ENCODE results near the gene ZNF77. TPM values are rescaled to one million over a fixed set of nuclear protein-coding genes. Genes with fewer than 3 reads are reported as not detected.

ZNF77 gene
- total and polyA plus RNA-seq, 4 donors = 0.90 to 3.5 (median 1.9) TPM

DNA sequence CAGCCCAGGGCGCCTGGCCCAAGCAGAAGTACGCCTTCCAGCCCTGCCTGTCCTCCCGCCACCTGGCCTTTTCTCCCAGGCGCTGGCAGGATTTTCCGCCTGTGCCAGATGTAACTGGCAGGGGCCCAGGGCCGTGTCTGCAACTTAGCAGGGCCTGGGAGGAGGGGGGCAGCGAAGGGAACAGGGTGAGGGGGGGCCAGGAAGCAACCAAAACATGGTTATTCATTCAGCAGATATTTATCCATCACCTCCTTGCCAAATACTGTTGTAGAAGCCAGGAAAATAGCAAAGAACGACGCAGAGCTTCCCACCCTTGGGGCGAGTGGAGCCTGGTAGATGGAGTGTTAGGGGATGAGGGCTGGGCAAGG lies 38.2 kb upstream of the ZNF77 start:
- Histone ChIP-seq H3K4me3 (ENCODE audit: low read depth in 1 of 3, low read length in 3 of 3) (no peak overlapping the region), H3K36me3 (ENCODE audit: control insufficient read depth in 4 of 4, insufficient read depth in 3 of 4, low read depth in 1 of 4, low read length in 3 of 4) (no peaks in the 10 kb centered on the region), H3K27ac (ENCODE audit: low read depth in 1 of 2, low read length in 2 of 2) (peak overlapping the region; percentile 54 to 70), H3K9me3 (ENCODE audit: control insufficient read depth in 4 of 4, low read length in 3 of 4) (no peaks in the 10 kb centered on the region), H3K9ac (ENCODE audit: low read depth in 1 of 2, low read length in 2 of 2) (no peak overlapping the region), H3K27me3 (ENCODE audit: control insufficient read depth in 4 of 4, insufficient read depth in 4 of 4, low read length in 3 of 4) (no peaks in the 10 kb centered on the region), H3K4me1 (ENCODE audit: control insufficient read depth in 4 of 4, insufficient read depth in 4 of 4, low read length in 3 of 4) (peaks cover 5 to 16% (median 12%) of the 10 kb centered on the region in 4 donors)
- whole genome bisulfite sequencing = 12% methylated on average over 10 of the region's 10 CpGs
- TF ChIP-seq HNF4G (IDR thresholded peaks at IDR 0.05) = no peak
- TF ChIP-seq SP1 (IDR thresholded peaks at IDR 0.05) = peak; percentile 35
- TF ChIP-seq NR2F2 (IDR thresholded peaks at IDR 0.05) = peak; percentile 41
- no peak for DNase-seq (ENCODE audit: low spot score)

DNA sequence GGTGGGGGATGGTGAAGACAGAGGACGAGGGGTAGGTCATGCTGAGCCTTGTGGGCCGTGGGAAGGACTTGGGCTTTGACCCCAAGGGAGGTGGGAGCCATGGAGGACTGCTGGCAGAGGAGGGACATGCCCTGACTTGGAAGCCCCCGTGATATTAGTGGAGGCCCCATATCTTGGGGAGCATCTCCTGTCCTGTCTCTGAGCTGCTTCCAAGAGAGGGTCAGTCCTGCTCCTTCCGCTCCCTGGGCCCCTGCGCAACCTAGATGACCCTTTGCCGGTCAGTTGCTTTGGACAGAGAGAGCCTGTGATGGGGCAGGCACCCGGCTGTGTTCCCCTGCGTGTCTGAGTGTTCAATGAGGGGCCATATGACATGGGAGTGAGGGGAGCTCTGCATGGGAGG lies 37.8 kb upstream of the ZNF77 start:
- Histone ChIP-seq H3K9ac (ENCODE audit: low read depth in 1 of 2, low read length in 2 of 2) (no peak overlapping the region), H3K27me3 (ENCODE audit: control insufficient read depth in 4 of 4, insufficient read depth in 4 of 4, low read length in 3 of 4) (no peaks in the 10 kb centered on the region), H3K9me3 (ENCODE audit: control insufficient read depth in 4 of 4, low read length in 3 of 4) (no peaks in the 10 kb centered on the region), H3K36me3 (ENCODE audit: control insufficient read depth in 4 of 4, insufficient read depth in 3 of 4, low read depth in 1 of 4, low read length in 3 of 4) (no peaks in the 10 kb centered on the region), H3K27ac (ENCODE audit: low read depth in 1 of 2, low read length in 2 of 2) (peak overlapping the region; percentile 54 to 70), H3K4me3 (ENCODE audit: low read depth in 1 of 3, low read length in 3 of 3) (no peak overlapping the region), H3K4me1 (ENCODE audit: control insufficient read depth in 4 of 4, insufficient read depth in 4 of 4, low read length in 3 of 4) (peaks cover 8 to 20% (median 15%) of the 10 kb centered on the region in 4 donors)
- TF ChIP-seq NR2F2 (IDR thresholded peaks at IDR 0.05) (peak; percentile 61), TAF1 (conservative IDR thresholded peaks at IDR 0.05) (no peak)
- TF ChIP-seq, protein P1, sequence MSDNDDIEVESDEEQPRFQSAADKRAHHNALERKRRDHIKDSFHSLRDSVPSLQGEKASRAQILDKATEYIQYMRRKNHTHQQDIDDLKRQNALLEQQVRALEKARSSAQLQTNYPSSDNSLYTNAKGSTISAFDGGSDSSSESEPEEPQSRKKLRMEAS (IDR thresholded peaks at IDR 0.05) = no peak
- TF ChIP-seq, protein P2, sequence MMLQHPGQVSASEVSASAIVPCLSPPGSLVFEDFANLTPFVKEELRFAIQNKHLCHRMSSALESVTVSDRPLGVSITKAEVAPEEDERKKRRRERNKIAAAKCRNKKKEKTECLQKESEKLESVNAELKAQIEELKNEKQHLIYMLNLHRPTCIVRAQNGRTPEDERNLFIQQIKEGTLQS (IDR thresholded peaks at IDR 0.05) = no peak
- DNase-seq (ENCODE audit: low spot score) = no peak
- 57% methylated on average over 8 of the region's 8 CpGs for WGBS

DNA sequence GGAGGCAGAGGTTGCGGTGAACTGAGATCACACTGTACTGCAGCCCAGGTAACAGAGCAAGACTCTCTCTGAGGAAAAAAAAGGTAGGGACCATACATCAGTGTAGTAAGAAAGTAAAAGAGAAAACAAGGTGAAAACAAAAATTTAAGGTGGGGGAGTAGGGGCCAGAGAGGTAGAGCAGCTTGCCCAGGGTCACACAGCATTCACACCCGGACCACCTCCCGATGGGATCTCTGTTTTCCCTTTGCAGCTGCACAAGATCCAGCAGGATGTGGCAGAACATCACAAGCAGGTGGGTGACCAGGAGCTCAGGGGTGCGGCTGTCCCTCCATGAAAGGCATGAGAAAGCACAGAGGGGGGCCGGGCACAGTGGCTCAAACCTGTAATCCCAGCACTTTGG lies 37.1 kb upstream of the ZNF77 start:
- TF ChIP-seq, protein P2 (IDR thresholded peaks at IDR 0.05) = no peak
- TF ChIP-seq EGR1 (IDR thresholded peaks at IDR 0.05; ENCODE audit: low read depth in 2 of 2) (no peak), FOXA2 (IDR thresholded peaks at IDR 0.05) (no peak), HNF4A (conservative IDR thresholded peaks at IDR 0.05) (no peak), YY1 (IDR thresholded peaks at IDR 0.05) (no peak), FOXA1 (IDR thresholded peaks at IDR 0.05) (no peak)
- TF ChIP-seq, protein P3, sequence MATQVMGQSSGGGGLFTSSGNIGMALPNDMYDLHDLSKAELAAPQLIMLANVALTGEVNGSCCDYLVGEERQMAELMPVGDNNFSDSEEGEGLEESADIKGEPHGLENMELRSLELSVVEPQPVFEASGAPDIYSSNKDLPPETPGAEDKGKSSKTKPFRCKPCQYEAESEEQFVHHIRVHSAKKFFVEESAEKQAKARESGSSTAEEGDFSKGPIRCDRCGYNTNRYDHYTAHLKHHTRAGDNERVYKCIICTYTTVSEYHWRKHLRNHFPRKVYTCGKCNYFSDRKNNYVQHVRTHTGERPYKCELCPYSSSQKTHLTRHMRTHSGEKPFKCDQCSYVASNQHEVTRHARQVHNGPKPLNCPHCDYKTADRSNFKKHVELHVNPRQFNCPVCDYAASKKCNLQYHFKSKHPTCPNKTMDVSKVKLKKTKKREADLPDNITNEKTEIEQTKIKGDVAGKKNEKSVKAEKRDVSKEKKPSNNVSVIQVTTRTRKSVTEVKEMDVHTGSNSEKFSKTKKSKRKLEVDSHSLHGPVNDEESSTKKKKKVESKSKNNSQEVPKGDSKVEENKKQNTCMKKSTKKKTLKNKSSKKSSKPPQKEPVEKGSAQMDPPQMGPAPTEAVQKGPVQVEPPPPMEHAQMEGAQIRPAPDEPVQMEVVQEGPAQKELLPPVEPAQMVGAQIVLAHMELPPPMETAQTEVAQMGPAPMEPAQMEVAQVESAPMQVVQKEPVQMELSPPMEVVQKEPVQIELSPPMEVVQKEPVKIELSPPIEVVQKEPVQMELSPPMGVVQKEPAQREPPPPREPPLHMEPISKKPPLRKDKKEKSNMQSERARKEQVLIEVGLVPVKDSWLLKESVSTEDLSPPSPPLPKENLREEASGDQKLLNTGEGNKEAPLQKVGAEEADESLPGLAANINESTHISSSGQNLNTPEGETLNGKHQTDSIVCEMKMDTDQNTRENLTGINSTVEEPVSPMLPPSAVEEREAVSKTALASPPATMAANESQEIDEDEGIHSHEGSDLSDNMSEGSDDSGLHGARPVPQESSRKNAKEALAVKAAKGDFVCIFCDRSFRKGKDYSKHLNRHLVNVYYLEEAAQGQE (IDR thresholded peaks at IDR 0.05) = no peak
- 92% methylated on average over 5 of the region's 5 CpGs for whole genome bisulfite sequencing
- Histone ChIP-seq H3K9me3 (ENCODE audit: control insufficient read depth in 4 of 4, low read length in 3 of 4) (no peaks in the 10 kb centered on the region), H3K4me1 (ENCODE audit: control insufficient read depth in 4 of 4, insufficient read depth in 4 of 4, low read length in 3 of 4) (peaks cover 10 to 23% (median 17%) of the 10 kb centered on the region in 4 donors), H3K27ac (ENCODE audit: low read depth in 1 of 2, low read length in 2 of 2) (no peak overlapping the region), H3K36me3 (ENCODE audit: control insufficient read depth in 4 of 4, insufficient read depth in 3 of 4, low read depth in 1 of 4, low read length in 3 of 4) (no peaks in the 10 kb centered on the region), H3K4me3 (ENCODE audit: low read depth in 1 of 3, low read length in 3 of 3) (no peak overlapping the region), H3K27me3 (ENCODE audit: control insufficient read depth in 4 of 4, insufficient read depth in 4 of 4, low read length in 3 of 4) (no peaks in the 10 kb centered on the region), H3K9ac (ENCODE audit: low read depth in 1 of 2, low read length in 2 of 2) (no peak overlapping the region)
- no peak for DNase-seq (ENCODE audit: low spot score)
